ENCODE measurements around the gene SLC7A5. TPM values are rescaled to one million over a fixed set of nuclear protein-coding genes. Genes with fewer than 3 reads are reported as not detected.
"Not testable (repeated sequence)": the region's sequence is repeated elsewhere in the genome, so short reads cannot be mapped to it uniquely, and the experiment has no call there.

The SLC7A5 gene
- total RNA-seq, 1 donor from 2014 or later: 271 TPM

DNA sequence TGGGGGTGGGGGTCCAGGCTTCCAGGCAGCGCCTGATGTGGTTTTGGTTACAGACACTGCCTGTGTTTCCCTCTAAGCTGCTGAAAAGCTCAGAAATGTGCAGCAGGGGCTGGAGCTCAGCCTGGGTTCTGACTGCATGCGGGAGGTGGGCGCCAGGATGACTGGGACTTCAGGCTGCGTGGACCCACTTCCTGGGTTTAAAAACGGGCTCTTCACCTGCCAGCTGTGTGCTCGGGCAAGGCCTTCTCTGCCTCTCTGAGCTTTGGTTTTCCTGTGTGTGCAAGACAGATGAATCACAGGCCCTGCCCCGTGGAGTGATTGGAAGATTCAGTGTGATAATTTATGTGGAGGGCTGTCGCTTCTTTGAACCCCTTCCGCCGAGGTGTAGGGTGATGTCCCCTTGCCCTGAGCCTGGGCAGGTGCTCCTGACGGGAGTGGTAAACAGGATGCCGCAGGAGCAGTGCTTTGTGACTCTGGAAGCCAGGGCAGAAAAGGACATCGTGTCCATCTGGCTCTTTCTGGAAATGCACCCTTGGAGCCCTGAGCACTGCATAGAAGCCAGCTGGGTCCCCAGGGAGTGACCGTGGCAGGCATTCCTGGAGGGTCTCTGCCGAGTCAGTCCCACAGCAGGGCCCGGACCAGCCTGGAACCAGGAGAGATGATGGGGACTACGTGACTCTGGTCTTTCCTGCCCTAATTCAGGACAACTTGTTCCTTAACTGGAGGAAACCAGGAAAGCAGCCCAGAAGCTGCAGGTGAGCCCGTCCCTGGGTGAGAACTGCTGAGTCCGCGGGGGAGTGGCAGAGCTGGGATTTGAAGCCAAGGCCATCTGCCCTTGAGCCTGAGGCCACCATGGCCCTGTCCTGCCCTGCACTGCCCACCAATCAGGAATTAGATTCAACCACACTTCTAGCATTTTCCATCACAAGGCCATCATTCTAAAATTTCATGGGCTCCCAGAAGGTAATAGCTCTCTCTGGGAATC lies 28.5 kb upstream of the SLC7A5 start:
- DNase-seq (ENCODE audit: low spot score): peak; percentile 66
- Mint-ChIP-seq H3K9me3 (no peaks in the 10 kb centered on the region), H3K27me3 (ENCODE audit: low read depth) (no peaks in the 10 kb centered on the region), H3K4me3 (ENCODE audit: low read depth) (peak overlapping the region; percentile 78), H3K36me3 (ENCODE audit: low read depth) (peaks cover 4% of the 10 kb centered on the region), H3K27ac (peak overlapping the region; percentile 100), H3K4me1 (ENCODE audit: low read depth) (peaks cover 58% of the 10 kb centered on the region)
- intact Hi-C loops (cut with micrococcal nuclease): loop anchor here (5.0 kb wide), 1 partner anchor 54 kb away; the partner anchor contains the start of gene BANP

- not testable (repeated sequence) for H3K27me3 Mint-ChIP-seq (ENCODE audit: low read depth); DNase-seq (ENCODE audit: low spot score); H3K9me3 Mint-ChIP-seq; H3K36me3 Mint-ChIP-seq (ENCODE audit: low read depth)
- H3K27ac Mint-ChIP-seq: peak overlapping the region; percentile 100
- peaks cover 52% of the 10 kb centered on the region for H3K4me1 Mint-ChIP-seq (ENCODE audit: low read depth)
- intact Hi-C loops (cut with micrococcal nuclease): loop anchor here (5.0 kb wide), 1 partner anchor 55 kb away; the partner anchor contains the start of gene BANP
- H3K4me3 Mint-ChIP-seq (ENCODE audit: low read depth): peak overlapping the region; percentile 78
Observed at GRCh38 chr16:87896924-87897520, 27.7 kb upstream of the SLC7A5 start.

DNA sequence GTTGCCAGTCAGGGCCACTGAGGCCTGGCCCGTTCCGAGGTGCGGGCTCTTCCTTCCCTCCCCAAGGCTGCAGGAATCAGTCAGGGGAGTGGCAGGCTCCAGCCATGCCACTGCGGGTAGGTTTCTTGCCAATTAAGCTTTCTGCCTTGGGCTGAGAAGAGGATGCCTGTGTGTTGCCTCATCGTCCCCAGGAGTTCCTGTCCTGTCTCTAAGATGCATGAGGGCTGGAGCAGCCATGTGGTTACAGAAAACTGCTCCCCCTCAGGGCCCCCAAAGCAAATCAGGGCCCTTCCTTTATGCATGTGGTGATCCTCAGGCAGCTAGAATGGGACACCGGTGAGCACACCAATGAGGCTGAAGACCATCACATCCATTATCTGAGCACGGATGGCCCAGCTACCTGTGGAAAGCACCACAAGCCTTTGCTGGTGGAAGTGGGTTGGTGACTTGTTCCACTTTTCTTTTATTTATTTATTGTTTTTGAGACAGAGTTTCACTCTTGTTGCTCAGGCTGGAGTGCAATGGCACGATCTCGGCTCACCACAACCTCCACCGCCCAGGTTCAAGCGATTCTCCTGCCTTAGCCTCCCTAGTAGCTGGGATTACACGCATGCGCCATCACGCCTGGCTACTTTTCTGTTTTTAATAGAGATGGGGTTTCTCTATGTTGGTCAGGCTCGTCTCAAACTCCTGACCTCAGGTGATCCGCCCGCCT lies 27.0 kb upstream of the SLC7A5 start:
- not testable (repeated sequence) for H3K27me3 Mint-ChIP-seq (ENCODE audit: low read depth); H3K36me3 Mint-ChIP-seq (ENCODE audit: low read depth); H3K9me3 Mint-ChIP-seq
- intact Hi-C loops (cut with micrococcal nuclease): loop anchor here (5.0 kb wide), 1 partner anchor 56 kb away; the partner anchor contains the start of gene BANP
- H3K27ac Mint-ChIP-seq: peak overlapping the region; percentile 100
- peak overlapping the region; percentile 73 for H3K4me3 Mint-ChIP-seq (ENCODE audit: low read depth)
- H3K4me1 Mint-ChIP-seq (ENCODE audit: low read depth): peaks cover 50% of the 10 kb centered on the region
- peak; percentile 22 for DNase-seq (ENCODE audit: low spot score)

DNA sequence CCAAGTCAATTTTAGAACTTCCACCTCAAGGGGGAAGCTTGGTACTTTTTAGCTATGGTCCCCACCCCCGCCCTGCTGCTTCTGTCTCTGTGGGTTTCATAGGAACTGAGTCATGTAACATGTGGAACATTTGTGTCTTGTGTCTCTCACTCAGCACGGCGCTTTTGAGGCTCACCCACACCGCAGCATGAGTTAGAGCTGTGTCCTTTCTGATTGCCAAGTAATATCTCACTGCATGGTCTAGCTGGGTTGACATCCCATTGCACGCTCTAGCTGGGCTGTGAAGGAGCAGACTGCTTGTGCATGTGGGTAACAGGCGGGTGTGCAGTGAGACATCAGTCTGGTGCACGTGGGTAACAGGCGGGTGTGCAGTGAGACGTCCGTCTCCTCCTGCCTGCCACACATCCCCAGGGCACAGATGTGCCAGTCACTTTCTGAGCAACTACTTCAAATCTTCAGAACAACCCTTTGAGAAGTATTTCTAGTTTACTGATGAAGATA lies 26.4 kb upstream of the SLC7A5 start:
- intact Hi-C loops (cut with micrococcal nuclease): loop anchor here (1.0 to 5.0 kb wide), 3 partner anchors 24 to 117 kb away; partner anchors contain the start of gene BANP
- H3K27me3 Mint-ChIP-seq (ENCODE audit: low read depth): no peaks in the 10 kb centered on the region

GRCh38 chr16:87894005-87894404 lies 24.7 kb upstream of the SLC7A5 start:
- H3K9me3 Mint-ChIP-seq; H3K27me3 Mint-ChIP-seq (ENCODE audit: low read depth); intact Hi-C loops (cut with micrococcal nuclease); H3K4me3 Mint-ChIP-seq (ENCODE audit: low read depth); DNase-seq (ENCODE audit: low spot score); H3K36me3 Mint-ChIP-seq (ENCODE audit: low read depth): not testable (repeated sequence)
- Mint-ChIP-seq H3K4me1 (ENCODE audit: low read depth) (peaks cover 48% of the 10 kb centered on the region), H3K27ac (peak overlapping the region; percentile 100)

More for the DNA sequence above, 26.4 kb upstream of the SLC7A5 start:
- H3K36me3 Mint-ChIP-seq (ENCODE audit: low read depth): peaks cover 4% of the 10 kb centered on the region
- H3K4me3 Mint-ChIP-seq (ENCODE audit: low read depth): peak overlapping the region; percentile 73
- peaks cover 50% of the 10 kb centered on the region for H3K4me1 Mint-ChIP-seq (ENCODE audit: low read depth)
- H3K9me3 Mint-ChIP-seq: no peaks in the 10 kb centered on the region
- peak overlapping the region; percentile 100 for H3K27ac Mint-ChIP-seq
- peak; percentile 81 for DNase-seq (ENCODE audit: low spot score)

DNA sequence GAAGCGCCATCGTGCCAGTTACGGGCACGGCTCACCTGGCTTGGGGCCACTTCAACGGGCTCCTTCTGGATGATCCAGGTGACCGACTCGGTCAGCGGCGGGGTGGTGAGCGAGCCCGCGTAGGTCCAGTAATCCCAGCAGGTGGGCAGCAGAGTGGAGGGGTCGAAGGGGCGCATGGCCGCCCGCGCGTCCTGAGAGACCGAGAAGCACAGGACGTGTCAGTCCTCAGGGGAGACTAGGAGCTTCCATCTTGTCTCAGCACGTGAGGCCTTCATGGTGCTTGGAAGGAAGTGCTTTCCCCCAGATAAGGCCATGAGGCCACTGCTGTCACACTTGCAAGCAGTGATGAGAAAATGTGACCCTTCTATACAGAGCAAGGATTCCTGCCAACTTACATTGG lies 22.5 kb upstream of the SLC7A5 start:
- peaks cover 3% of the 10 kb centered on the region for H3K36me3 Mint-ChIP-seq (ENCODE audit: low read depth)
- peaks cover 5% of the 10 kb centered on the region for H3K9me3 Mint-ChIP-seq
- intact Hi-C loops (cut with micrococcal nuclease): no loop called here
- no peaks in the 10 kb centered on the region for H3K27me3 Mint-ChIP-seq (ENCODE audit: low read depth)
- no peak for DNase-seq (ENCODE audit: low spot score)
- no peak overlapping the region for H3K4me3 Mint-ChIP-seq (ENCODE audit: low read depth)
- H3K4me1 Mint-ChIP-seq (ENCODE audit: low read depth): peaks cover 34% of the 10 kb centered on the region
- H3K27ac Mint-ChIP-seq: no peak overlapping the region

- H3K27me3 Mint-ChIP-seq (ENCODE audit: low read depth); H3K36me3 Mint-ChIP-seq (ENCODE audit: low read depth); H3K27ac Mint-ChIP-seq; DNase-seq (ENCODE audit: low spot score); H3K4me3 Mint-ChIP-seq (ENCODE audit: low read depth); intact Hi-C loops (cut with micrococcal nuclease); H3K9me3 Mint-ChIP-seq: not testable (repeated sequence)
- H3K4me1 Mint-ChIP-seq (ENCODE audit: low read depth): peaks cover 21% of the 10 kb centered on the region
Observed at GRCh38 chr16:87889762-87890161, 20.5 kb upstream of the SLC7A5 start.

DNA sequence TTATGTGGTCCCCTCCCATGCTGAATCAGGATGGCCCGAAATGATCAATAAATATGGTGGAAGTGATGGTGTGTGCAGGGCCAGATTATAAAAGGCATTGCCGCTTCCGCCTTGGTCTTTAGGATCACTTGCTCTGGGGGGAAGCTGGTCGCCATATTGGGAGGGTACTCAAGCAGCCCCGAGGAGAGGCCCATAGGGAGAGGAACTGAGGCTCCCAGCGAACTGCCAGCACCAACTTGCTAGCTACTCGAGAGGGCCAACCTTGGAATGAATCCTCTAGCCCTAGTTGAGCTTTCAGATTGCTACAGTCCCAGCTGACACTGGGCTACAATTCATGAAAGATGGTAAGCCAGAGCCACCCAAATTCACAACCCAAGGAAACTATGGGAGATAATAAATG lies 19.0 kb upstream of the SLC7A5 start:
- Mint-ChIP-seq H3K27ac (peak overlapping the region; percentile 21), H3K4me1 (ENCODE audit: low read depth) (peaks cover 11% of the 10 kb centered on the region)
- H3K36me3 Mint-ChIP-seq (ENCODE audit: low read depth); intact Hi-C loops (cut with micrococcal nuclease); DNase-seq (ENCODE audit: low spot score); H3K27me3 Mint-ChIP-seq (ENCODE audit: low read depth); H3K4me3 Mint-ChIP-seq (ENCODE audit: low read depth); H3K9me3 Mint-ChIP-seq: not testable (repeated sequence)

- H3K27me3 Mint-ChIP-seq (ENCODE audit: low read depth); intact Hi-C loops (cut with micrococcal nuclease); H3K4me1 Mint-ChIP-seq (ENCODE audit: low read depth); DNase-seq (ENCODE audit: low spot score); H3K36me3 Mint-ChIP-seq (ENCODE audit: low read depth); H3K4me3 Mint-ChIP-seq (ENCODE audit: low read depth); H3K9me3 Mint-ChIP-seq: not testable (repeated sequence)
- peak overlapping the region; percentile 21 for H3K27ac Mint-ChIP-seq
Observed at GRCh38 chr16:87887931-87888330, 18.6 kb upstream of the SLC7A5 start.

DNA sequence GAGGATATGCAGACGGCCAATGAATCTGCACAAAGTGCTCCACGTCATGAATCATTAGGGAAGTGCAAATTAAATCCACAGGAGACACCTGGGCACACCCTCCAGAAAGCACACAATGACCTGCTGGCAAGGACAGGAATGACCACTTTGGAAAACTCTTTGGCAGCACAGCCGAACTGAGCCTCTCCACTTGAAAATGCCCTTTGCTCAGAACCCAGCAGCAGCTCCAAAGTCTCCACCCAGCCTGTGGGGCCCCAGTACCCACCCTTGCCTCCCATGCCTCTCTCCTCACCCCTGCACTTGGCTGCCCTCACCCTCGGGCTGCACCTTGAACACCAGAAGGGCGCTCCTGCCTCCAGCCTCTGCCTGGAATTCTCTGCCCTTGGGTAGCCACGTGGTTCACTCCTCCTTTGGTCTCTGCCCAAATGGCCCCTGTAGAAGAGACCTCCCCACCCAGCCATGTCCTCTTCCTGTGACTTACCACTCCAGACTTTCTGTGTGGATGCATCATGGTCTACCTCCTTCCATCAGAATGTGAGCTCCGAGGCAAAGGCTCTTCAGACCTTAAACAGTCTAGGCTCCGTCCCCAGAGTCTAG lies 16.2 kb upstream of the SLC7A5 start:
- H3K4me3 Mint-ChIP-seq (ENCODE audit: low read depth); intact Hi-C loops (cut with micrococcal nuclease); H3K36me3 Mint-ChIP-seq (ENCODE audit: low read depth); H3K27ac Mint-ChIP-seq; H3K9me3 Mint-ChIP-seq; H3K27me3 Mint-ChIP-seq (ENCODE audit: low read depth); DNase-seq (ENCODE audit: low spot score): not testable (repeated sequence)
- H3K4me1 Mint-ChIP-seq (ENCODE audit: low read depth): peaks cover 17% of the 10 kb centered on the region

- Mint-ChIP-seq H3K27me3 (ENCODE audit: low read depth) (no peaks in the 10 kb centered on the region), H3K9me3 (peaks cover 4% of the 10 kb centered on the region), H3K27ac (no peak overlapping the region), H3K4me3 (ENCODE audit: low read depth) (no peak overlapping the region), H3K4me1 (ENCODE audit: low read depth) (peaks cover 30% of the 10 kb centered on the region), H3K36me3 (ENCODE audit: low read depth) (no peaks in the 10 kb centered on the region)
- intact Hi-C loops (cut with micrococcal nuclease): no loop called here
- no peak for DNase-seq (ENCODE audit: low spot score)
Observed at GRCh38 chr16:87882436-87883019, 13.2 kb upstream of the SLC7A5 start.

Data from activated T-helper 2 cell treated with anti-CD3 and anti-CD28 coated beads, Interferon-gamma antibody, Interleukin-2, Interleukin-4, amounts not matched to agents 10 μg/mL and 5 μg/mL and 100 μg/mL, durations not matched to agents 14 hours and 24 hours and 36 hours (primary cell).